ENCODE data around the gene SYNDIG1. TPM values are rescaled to one million over a fixed set of nuclear protein-coding genes. Genes with fewer than 3 reads are reported as not detected.

SYNDIG1 gene
- total RNA-seq, 2 experiments from 2014 or later: not detected

- no peaks in the 10 kb centered on the region for H3K36me3 Mint-ChIP-seq (ENCODE audit: low read depth)
- Histone ChIP-seq H3K27me3 (ENCODE audit: control insufficient read depth in 1 of 2, insufficient read depth in 2 of 2, low read length in 2 of 2) (peaks cover 0 to 2% of the 10 kb centered on the region in 2 experiments), H3K9me3 (ENCODE audit: control insufficient read depth in 1 of 2, insufficient read depth in 1 of 2, low read length in 2 of 2) (peaks cover 0 to under 1% of the 10 kb centered on the region in 2 experiments), H3K36me3 (ENCODE audit: insufficient read depth, low read length) (no peaks in the 10 kb centered on the region), H3K4me3 (ENCODE audit: low read length) (no peak overlapping the region), H3K27ac (ENCODE audit: low read depth in 1 of 2, low read length in 2 of 2) (no peak overlapping the region), H3K4me1 (ENCODE audit: insufficient read depth, low read length) (no peaks in the 10 kb centered on the region)
- no peak overlapping the region for H3K27ac Mint-ChIP-seq
- H3K4me1 Mint-ChIP-seq (ENCODE audit: low read depth): no peaks in the 10 kb centered on the region
- intact Hi-C loops (cut with DNase I, micrococcal nuclease): no loop called here
- ATAC-seq (ENCODE audit: poor library complexity) (no peak), DNase-seq (no peak)
- peaks cover 5% of the 10 kb centered on the region for H3K9me3 Mint-ChIP-seq
- TF ChIP-seq CTCF (IDR thresholded peaks at IDR 0.05): no peak
- CTCF ChIA-PET: no interaction called here
- H3K27me3 Mint-ChIP-seq: no peaks in the 10 kb centered on the region
- no peak overlapping the region for H3K4me3 Mint-ChIP-seq
- POLR2A ChIA-PET: no interaction called here
Observed at GRCh38 chr20:24425523-24426135, 43.8 kb upstream of the SYNDIG1 start.

GRCh38 chr20:24431279-24432045, 38.0 kb upstream of the SYNDIG1 start:
- CTCF ChIA-PET: no interaction called here
- no peaks in the 10 kb centered on the region for H3K36me3 Mint-ChIP-seq (ENCODE audit: low read depth)

GRCh38 chr20:24432046-24432442, 37.4 kb upstream of the SYNDIG1 start:
- POLR2A ChIA-PET: interaction anchor here (0.7 kb wide), 1 partner anchor 1210 kb away, joined by 4 read pairs; no protein-coding TSS in a partner anchor
- CTCF ChIA-PET: no interaction called here
- no peak overlapping the region for H3K27ac Mint-ChIP-seq
- peaks cover 5% of the 10 kb centered on the region for H3K9me3 Mint-ChIP-seq
- ATAC-seq (ENCODE audit: poor library complexity) (no peak), DNase-seq (no peak)
- no peak for TF ChIP-seq CTCF (IDR thresholded peaks at IDR 0.05)
- no peaks in the 10 kb centered on the region for H3K27me3 ChIP-seq (ENCODE audit: control insufficient read depth in 1 of 2, insufficient read depth in 2 of 2, low read length in 2 of 2)
- intact Hi-C loops (cut with DNase I, micrococcal nuclease): no loop called here
- no peaks in the 10 kb centered on the region for H3K4me1 Mint-ChIP-seq (ENCODE audit: low read depth)
- no peak overlapping the region for H3K4me3 Mint-ChIP-seq
- H3K4me1 ChIP-seq (ENCODE audit: insufficient read depth, low read length): no peaks in the 10 kb centered on the region
- no peak overlapping the region for H3K27ac ChIP-seq (ENCODE audit: low read depth in 1 of 2, low read length in 2 of 2)
- H3K4me3 ChIP-seq (ENCODE audit: low read length): no peak overlapping the region
- H3K36me3 ChIP-seq (ENCODE audit: insufficient read depth, low read length): no peaks in the 10 kb centered on the region
- no peaks in the 10 kb centered on the region for H3K27me3 Mint-ChIP-seq
- H3K9me3 ChIP-seq (ENCODE audit: control insufficient read depth in 1 of 2, insufficient read depth in 1 of 2, low read length in 2 of 2): peaks cover 0 to 6% of the 10 kb centered on the region in 2 experiments
- no peaks in the 10 kb centered on the region for H3K36me3 Mint-ChIP-seq (ENCODE audit: low read depth)

More at GRCh38 chr20:24431279-24432045, 38.0 kb upstream of the SYNDIG1 start:
- POLR2A ChIA-PET: interaction anchor here (0.7 kb wide), 1 partner anchor 1211 kb away, joined by 4 read pairs; no protein-coding TSS in a partner anchor
- no peak for TF ChIP-seq CTCF (IDR thresholded peaks at IDR 0.05)
- H3K9me3 ChIP-seq (ENCODE audit: control insufficient read depth in 1 of 2, insufficient read depth in 1 of 2, low read length in 2 of 2): peaks cover 0 to 6% of the 10 kb centered on the region in 2 experiments
- H3K27ac ChIP-seq (ENCODE audit: low read depth in 1 of 2, low read length in 2 of 2): no peak overlapping the region
- no peak overlapping the region for H3K4me3 Mint-ChIP-seq
- no peaks in the 10 kb centered on the region for H3K4me1 ChIP-seq (ENCODE audit: insufficient read depth, low read length)
- DNase-seq: no peak
- H3K9me3 Mint-ChIP-seq: peaks cover 5% of the 10 kb centered on the region
- ATAC-seq (ENCODE audit: poor library complexity): no peak
- no peak overlapping the region for H3K27ac Mint-ChIP-seq
- H3K4me3 ChIP-seq (ENCODE audit: low read length): no peak overlapping the region
- H3K27me3 Mint-ChIP-seq: no peaks in the 10 kb centered on the region
- H3K4me1 Mint-ChIP-seq (ENCODE audit: low read depth): no peaks in the 10 kb centered on the region
- no peaks in the 10 kb centered on the region for H3K27me3 ChIP-seq (ENCODE audit: control insufficient read depth in 1 of 2, insufficient read depth in 2 of 2, low read length in 2 of 2)
- no peaks in the 10 kb centered on the region for H3K36me3 ChIP-seq (ENCODE audit: insufficient read depth, low read length)
- intact Hi-C loops (cut with DNase I, micrococcal nuclease): no loop called here
